ENCODE data around the gene PHF24.

PHF24 gene

DNA sequence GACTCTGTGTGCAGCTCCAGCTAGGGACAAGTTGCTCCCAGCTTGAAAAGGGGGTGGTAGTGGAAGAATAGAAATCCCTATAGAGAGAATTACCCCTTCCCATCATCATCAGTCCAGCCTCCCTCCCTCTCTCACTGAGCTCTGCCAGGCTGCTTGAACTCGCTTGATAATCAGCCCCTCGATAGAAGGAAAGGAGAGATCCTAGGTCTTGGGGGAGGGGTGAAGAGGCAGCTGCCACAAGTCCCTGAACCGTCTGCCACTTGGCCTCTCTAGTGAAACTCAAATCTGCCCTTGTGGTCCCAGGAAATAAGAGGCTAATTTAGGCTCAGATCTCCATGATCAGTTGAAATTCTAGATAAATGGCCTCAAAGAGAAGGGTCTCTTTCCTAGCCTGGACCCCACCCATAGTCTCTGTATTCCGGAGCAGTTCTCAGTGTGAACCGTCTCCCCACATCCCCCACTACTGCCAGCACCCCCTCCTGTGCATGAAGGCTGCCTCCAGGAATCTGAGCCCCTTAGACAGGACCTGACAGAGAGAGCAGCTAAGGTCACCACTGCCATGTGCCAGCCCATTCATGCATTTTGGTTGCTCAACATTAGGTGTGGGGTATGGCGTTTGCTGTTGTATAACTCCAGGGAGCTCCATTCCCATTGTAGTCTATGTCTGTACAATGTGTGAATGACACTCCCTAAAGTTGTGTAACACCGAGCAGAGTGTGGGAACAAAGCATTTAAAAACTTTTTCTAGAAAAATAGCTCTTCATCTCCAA is 37.0 kb downstream of the PHF24 start:
- Mint-ChIP-seq H3K9me3 (no peaks in the 10 kb centered on the region), H3K4me3 (peak overlapping the region; percentile 28), H3K27me3 (ENCODE audit: low read depth, poor library complexity) (peaks cover 2% of the 10 kb centered on the region), H3K36me3 (ENCODE audit: low read depth) (peaks cover 12% of the 10 kb centered on the region), H3K4me1 (peaks cover 81% of the 10 kb centered on the region), H3K27ac (peak overlapping the region; percentile 27)
- DNase-seq = no peak
- TF ChIP-seq, protein P1, sequence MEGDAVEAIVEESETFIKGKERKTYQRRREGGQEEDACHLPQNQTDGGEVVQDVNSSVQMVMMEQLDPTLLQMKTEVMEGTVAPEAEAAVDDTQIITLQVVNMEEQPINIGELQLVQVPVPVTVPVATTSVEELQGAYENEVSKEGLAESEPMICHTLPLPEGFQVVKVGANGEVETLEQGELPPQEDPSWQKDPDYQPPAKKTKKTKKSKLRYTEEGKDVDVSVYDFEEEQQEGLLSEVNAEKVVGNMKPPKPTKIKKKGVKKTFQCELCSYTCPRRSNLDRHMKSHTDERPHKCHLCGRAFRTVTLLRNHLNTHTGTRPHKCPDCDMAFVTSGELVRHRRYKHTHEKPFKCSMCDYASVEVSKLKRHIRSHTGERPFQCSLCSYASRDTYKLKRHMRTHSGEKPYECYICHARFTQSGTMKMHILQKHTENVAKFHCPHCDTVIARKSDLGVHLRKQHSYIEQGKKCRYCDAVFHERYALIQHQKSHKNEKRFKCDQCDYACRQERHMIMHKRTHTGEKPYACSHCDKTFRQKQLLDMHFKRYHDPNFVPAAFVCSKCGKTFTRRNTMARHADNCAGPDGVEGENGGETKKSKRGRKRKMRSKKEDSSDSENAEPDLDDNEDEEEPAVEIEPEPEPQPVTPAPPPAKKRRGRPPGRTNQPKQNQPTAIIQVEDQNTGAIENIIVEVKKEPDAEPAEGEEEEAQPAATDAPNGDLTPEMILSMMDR (IDR thresholded peaks at IDR 0.05) = no peak

DNA sequence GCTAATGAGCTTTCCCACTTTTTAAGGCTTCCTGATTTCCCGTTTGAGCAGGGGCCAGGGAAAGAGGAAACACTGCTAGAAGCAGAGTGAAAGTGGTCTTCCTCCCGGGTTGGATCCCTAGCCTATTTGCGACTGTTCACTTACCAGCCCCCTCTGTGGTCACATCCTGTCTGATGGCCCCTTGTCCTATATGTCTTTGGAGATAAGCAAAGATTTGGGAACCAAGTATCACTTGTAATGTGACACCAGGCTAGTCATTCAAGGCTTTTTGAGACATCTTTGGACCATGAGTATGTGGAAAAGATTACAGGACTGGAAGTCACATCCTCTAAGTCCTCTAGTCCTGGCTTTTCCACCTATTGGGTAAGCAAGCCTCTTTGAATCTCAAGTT is 37.6 kb downstream of the PHF24 start:
- TF ChIP-seq, protein P1 (IDR thresholded peaks at IDR 0.05) = no peak
- no peak for DNase-seq
- peaks cover 2% of the 10 kb centered on the region for H3K27me3 Mint-ChIP-seq (ENCODE audit: low read depth, poor library complexity)
- H3K9me3 Mint-ChIP-seq = no peaks in the 10 kb centered on the region
- H3K36me3 Mint-ChIP-seq (ENCODE audit: low read depth) = peaks cover 12% of the 10 kb centered on the region
- no peak overlapping the region for H3K4me3 Mint-ChIP-seq
- peak overlapping the region; percentile 22 for H3K27ac Mint-ChIP-seq
- peaks cover 78% of the 10 kb centered on the region for H3K4me1 Mint-ChIP-seq

DNA sequence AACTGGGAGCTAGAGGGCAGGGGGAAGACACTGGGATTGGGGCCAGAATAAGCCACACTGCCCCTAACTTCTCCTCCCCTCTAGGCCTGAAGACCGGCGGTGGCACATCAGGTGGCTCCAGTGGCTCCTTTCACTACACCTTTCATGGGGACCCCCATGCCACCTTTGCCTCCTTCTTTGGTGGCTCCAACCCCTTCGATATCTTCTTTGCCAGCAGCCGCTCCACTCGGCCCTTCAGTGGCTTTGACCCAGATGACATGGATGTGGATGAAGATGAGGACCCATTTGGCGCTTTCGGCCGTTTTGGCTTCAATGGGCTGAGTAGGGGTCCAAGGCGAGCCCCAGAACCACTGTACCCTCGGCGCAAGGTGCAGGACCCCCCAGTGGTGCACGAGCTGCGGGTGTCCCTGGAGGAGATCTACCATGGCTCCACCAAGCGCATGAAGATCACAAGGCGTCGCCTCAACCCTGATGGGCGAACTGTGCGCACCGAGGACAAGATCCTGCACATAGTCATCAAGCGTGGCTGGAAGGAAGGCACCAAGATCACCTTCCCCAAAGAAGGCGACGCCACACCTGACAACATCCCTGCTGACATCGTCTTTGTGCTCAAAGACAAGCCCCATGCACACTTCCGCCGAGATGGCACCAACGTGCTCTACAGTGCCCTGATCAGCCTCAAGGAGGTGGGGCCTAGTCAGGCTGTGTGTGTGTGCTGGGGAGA is 38.3 kb downstream of the PHF24 start:
- DNase-seq = no peak
- H3K36me3 Mint-ChIP-seq (ENCODE audit: low read depth) = peaks cover 12% of the 10 kb centered on the region
- no peak overlapping the region for H3K27ac Mint-ChIP-seq
- H3K4me1 Mint-ChIP-seq = peaks cover 73% of the 10 kb centered on the region
- H3K27me3 Mint-ChIP-seq (ENCODE audit: low read depth, poor library complexity) = peaks cover 4% of the 10 kb centered on the region
- H3K4me3 Mint-ChIP-seq = no peak overlapping the region
- TF ChIP-seq, protein P1 (IDR thresholded peaks at IDR 0.05) = no peak
- no peaks in the 10 kb centered on the region for H3K9me3 Mint-ChIP-seq

DNA sequence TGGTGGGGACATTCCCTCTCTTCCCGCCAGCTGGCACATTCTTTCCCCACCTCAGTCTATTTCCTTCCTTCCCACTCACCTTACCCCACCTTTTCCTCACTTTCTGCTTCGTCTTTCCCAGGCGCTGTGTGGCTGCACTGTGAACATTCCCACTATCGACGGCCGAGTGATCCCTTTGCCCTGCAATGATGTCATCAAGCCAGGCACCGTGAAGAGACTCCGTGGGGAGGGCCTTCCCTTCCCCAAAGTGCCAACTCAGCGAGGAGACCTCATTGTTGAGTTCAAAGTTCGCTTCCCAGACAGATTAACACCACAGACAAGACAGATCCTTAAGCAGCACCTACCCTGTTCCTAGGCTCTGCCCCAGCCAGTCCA is 38.8 kb downstream of the PHF24 start:
- Mint-ChIP-seq H3K4me1 (peaks cover 69% of the 10 kb centered on the region), H3K9me3 (no peaks in the 10 kb centered on the region), H3K27me3 (ENCODE audit: low read depth, poor library complexity) (peaks cover 5% of the 10 kb centered on the region), H3K4me3 (no peak overlapping the region), H3K27ac (peak overlapping the region; percentile 75), H3K36me3 (ENCODE audit: low read depth) (peaks cover 12% of the 10 kb centered on the region)
- TF ChIP-seq, protein P1 (IDR thresholded peaks at IDR 0.05) = no peak
- no peak for DNase-seq

DNA sequence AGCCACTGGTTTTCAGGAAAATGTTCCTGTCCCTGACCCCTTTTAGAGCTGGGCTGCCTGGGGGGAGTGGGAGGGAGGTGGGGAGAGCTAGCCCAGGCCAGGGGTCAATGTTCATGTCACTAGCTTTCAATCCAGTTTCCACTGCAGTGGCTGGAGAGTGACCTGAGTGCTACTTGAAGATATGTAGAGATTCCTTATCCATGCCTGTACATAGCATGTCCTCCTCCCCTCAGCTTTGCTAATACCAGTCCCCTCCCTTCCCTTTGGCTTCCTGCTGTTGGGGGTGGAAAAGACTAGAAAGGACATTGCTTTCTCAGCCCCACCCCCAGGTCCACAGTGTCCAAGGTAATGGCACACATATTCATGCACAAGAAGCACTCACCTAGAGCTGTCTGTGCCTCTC is 39.3 kb downstream of the PHF24 start:
- TF ChIP-seq, protein P1 (IDR thresholded peaks at IDR 0.05) = no peak
- Mint-ChIP-seq H3K4me3 (no peak overlapping the region), H3K9me3 (no peaks in the 10 kb centered on the region), H3K36me3 (ENCODE audit: low read depth) (peaks cover 12% of the 10 kb centered on the region), H3K27ac (peak overlapping the region; percentile 75), H3K4me1 (peaks cover 64% of the 10 kb centered on the region), H3K27me3 (ENCODE audit: low read depth, poor library complexity) (peaks cover 5% of the 10 kb centered on the region)
- no peak for DNase-seq

Measured in nephron progenitor cell (in vitro differentiated cells).